Trophoblast cell (in vitro differentiated cells and primary cell): ENCODE data around the gene DCLK2.
A peak's percentile ranks its signal among the peaks of the same experiment; 100 is the strongest.

Experiments used
- DNase-seq, 2 donors: peaks; one replicate each; pipeline ENCODE4 v3.0.0-alpha.2; 2016
- H2AFZ ChIP-seq: 2 replicates; pipeline ENCODE4 v1.6.1; 2013; ENCODE audit warnings: low read length, moderate library complexity, mild to moderate bottlenecking; ENCODE audit not compliant: insufficient read depth, poor library complexity
- H2AK5ac ChIP-seq: 2 replicates; pipeline ENCODE4 v1.6.1; 2013; ENCODE audit warnings: mild to moderate bottlenecking, low read length
- H2BK120ac ChIP-seq: 2 replicates; pipeline ENCODE4 v1.6.1; 2013; ENCODE audit warnings: low read length, mild to moderate bottlenecking, moderate library complexity; ENCODE audit not compliant: insufficient read depth, poor library complexity
- H2BK12ac ChIP-seq: 2 replicates; pipeline ENCODE4 v1.6.1; 2013; ENCODE audit warnings: mild to moderate bottlenecking, low read length, moderate library complexity
- H2BK5ac ChIP-seq: 2 replicates; pipeline ENCODE4 v1.6.1; 2013; ENCODE audit warnings: low read length, low read depth, moderate library complexity, mild to moderate bottlenecking; ENCODE audit not compliant: poor library complexity
- H3K14ac ChIP-seq: 2 replicates; pipeline ENCODE4 v1.6.1; 2013; ENCODE audit warnings: mild to moderate bottlenecking, low read length
- H3K18ac ChIP-seq: 2 replicates; pipeline ENCODE4 v1.6.1; 2013; ENCODE audit warnings: mild to moderate bottlenecking, low read length
- H3K23ac ChIP-seq: 2 replicates; pipeline ENCODE4 v1.6.1; 2013; ENCODE audit warnings: low read length
- H3K27ac ChIP-seq: 2 replicates; pipeline ENCODE4 v1.5.1; 2013; ENCODE audit warnings: low read depth, mild to moderate bottlenecking, inconsistent platforms, low read length, moderate library complexity
- H3K27me3 ChIP-seq: 2 replicates; pipeline ENCODE4 v1.6.1; 2013; ENCODE audit warnings: inconsistent platforms, mild to moderate bottlenecking, low read length, moderate library complexity; ENCODE audit not compliant: insufficient read depth
- H3K36me3 ChIP-seq, 2 experiments: 1 replicate in 1 of 2; 2 replicates in 1 of 2; pipeline ENCODE4 v1.6.1; 2013; ENCODE audit warnings: low read length in 2 of 2, mild to moderate bottlenecking in 2 of 2, moderate library complexity in 1 of 2; ENCODE audit not compliant: insufficient read depth in 2 of 2, control insufficient read depth in 1 of 2
- H3K4ac ChIP-seq: 2 replicates; pipeline ENCODE4 v1.6.1; 2013; ENCODE audit warnings: low read depth, mild to moderate bottlenecking, low read length, moderate library complexity
- H3K4me1 ChIP-seq, 2 experiments: 1 replicate in 1 of 2; 2 replicates in 1 of 2; pipeline ENCODE4 v1.6.1; 2013; ENCODE audit warnings: low read length in 2 of 2, mild to moderate bottlenecking in 2 of 2, moderate library complexity in 1 of 2; ENCODE audit not compliant: insufficient read depth in 2 of 2, control insufficient read depth in 1 of 2
- H3K4me2 ChIP-seq: 2 replicates; pipeline ENCODE4 v1.6.1; 2013; ENCODE audit warnings: inconsistent platforms, mild to moderate bottlenecking, low read length, moderate library complexity
- H3K4me3 ChIP-seq: 2 replicates; pipeline ENCODE4 v1.5.1; 2013; ENCODE audit warnings: mild to moderate bottlenecking, low read depth, low read length, inconsistent platforms
- H3K79me1 ChIP-seq: one replicate; pipeline ENCODE4 v1.6.1; 2013; ENCODE audit warnings: low read length
- H3K79me2 ChIP-seq: 2 replicates; pipeline ENCODE4 v1.6.1; 2013; ENCODE audit warnings: low read length, mild to moderate bottlenecking; ENCODE audit not compliant: control insufficient read depth, insufficient read depth, poor library complexity
- H3K9ac ChIP-seq: 2 replicates; pipeline ENCODE4 v1.6.1; 2013; ENCODE audit warnings: mild to moderate bottlenecking, low read length
- H3K9me3 ChIP-seq: 2 replicates; pipeline ENCODE4 v1.6.1; 2013; ENCODE audit warnings: low read depth, mild to moderate bottlenecking, control low read depth, inconsistent platforms, low read length; ENCODE audit not compliant: insufficient read depth
- H4K12ac ChIP-seq: 2 replicates; pipeline ENCODE4 v1.6.1; 2013; ENCODE audit warnings: low read depth, mild to moderate bottlenecking, low read length, moderate library complexity
- H4K8ac ChIP-seq: 2 replicates; pipeline ENCODE4 v1.6.1; 2013; ENCODE audit warnings: low read depth, mild to moderate bottlenecking, low read length, moderate library complexity
- H4K91ac ChIP-seq: one replicate; pipeline ENCODE4 v1.6.1; 2013; ENCODE audit warnings: low read depth, mild to moderate bottlenecking, low read length, moderate library complexity
- WGBS: extraction: QIAGEN DNeasy Blood & Tissue Kit; methylation state at CpG from one replicate; pipeline ENCODE4 v1.1.7; 2013; ENCODE audit warnings: missing lambda C conversion rate; ENCODE audit not compliant: insufficient read length, insufficient coverage; ENCODE audit errors: extremely low coverage; 5-methylcytosine and 5-hydroxymethylcytosine counted together

The DCLK2 gene

DNA sequence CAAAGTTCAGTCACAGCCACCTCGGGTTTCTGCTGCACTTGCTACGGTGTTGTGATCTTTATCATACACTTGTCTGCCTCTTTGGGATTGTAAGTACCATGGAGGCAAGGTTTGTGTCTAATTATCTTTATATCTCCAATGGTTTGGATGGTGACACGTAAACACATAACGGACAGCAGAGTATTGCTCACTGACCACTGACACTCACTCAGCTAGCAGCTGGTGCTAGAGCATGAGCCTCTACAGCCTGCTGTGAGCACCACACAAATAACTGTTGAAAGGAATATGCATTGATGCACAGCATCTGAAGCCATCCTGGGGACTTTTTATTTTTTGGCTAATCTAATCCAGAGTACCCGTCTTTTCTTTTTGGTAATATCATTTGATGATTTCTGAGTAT is 156.0 kb downstream of the DCLK2 start:
- no peak overlapping the region for H4K8ac ChIP-seq
- H3K18ac ChIP-seq: no peak overlapping the region
- H2BK120ac ChIP-seq: no peak overlapping the region
- no peak overlapping the region for H4K91ac ChIP-seq
- no peak for DNase-seq
- no peak overlapping the region for H2AFZ ChIP-seq
- H4K12ac ChIP-seq: no peak overlapping the region
- no peak overlapping the region for H2BK5ac ChIP-seq
- H3K4me1 ChIP-seq: no peaks in the 10 kb centered on the region
- H3K14ac ChIP-seq: no peak overlapping the region
- no peaks in the 10 kb centered on the region for H3K27me3 ChIP-seq
- no peak overlapping the region for H3K23ac ChIP-seq
- H3K9ac ChIP-seq: no peak overlapping the region
- no peak overlapping the region for H2AK5ac ChIP-seq
- no peak overlapping the region for H3K4me2 ChIP-seq
- H3K36me3 ChIP-seq: no peaks in the 10 kb centered on the region
- no peak overlapping the region for H3K27ac ChIP-seq
- no peak overlapping the region for H3K4ac ChIP-seq
- no peaks in the 10 kb centered on the region for H3K9me3 ChIP-seq
- no peak overlapping the region for H3K4me3 ChIP-seq
- no peak overlapping the region for H2BK12ac ChIP-seq
- H3K79me2 ChIP-seq: no peaks in the 10 kb centered on the region
- WGBS: no CpG with 5 or more reads among the region's 5 CpGs
- no peaks in the 10 kb centered on the region for H3K79me1 ChIP-seq

GRCh38 chr4:150235317-150235716 is 157.1 kb downstream of the DCLK2 start:
- Histone ChIP-seq H3K9ac (no peak overlapping the region), H3K4me3 (no peak overlapping the region), H3K79me2 (no peaks in the 10 kb centered on the region), H2BK5ac (no peak overlapping the region), H3K79me1 (no peaks in the 10 kb centered on the region), H3K9me3 (no peaks in the 10 kb centered on the region), H3K27me3 (no peaks in the 10 kb centered on the region), H4K8ac (no peak overlapping the region), H2BK120ac (no peak overlapping the region), H3K4me2 (no peak overlapping the region), H2AFZ (no peak overlapping the region), H3K4me1 (no peaks in the 10 kb centered on the region), H3K23ac (no peak overlapping the region), H3K14ac (no peak overlapping the region), H2AK5ac (no peak overlapping the region), H4K91ac (no peak overlapping the region), H3K27ac (no peak overlapping the region), H3K18ac (no peak overlapping the region), H3K36me3 (no peaks in the 10 kb centered on the region), H2BK12ac (no peak overlapping the region), H4K12ac (no peak overlapping the region), H3K4ac (no peak overlapping the region)
- WGBS: no CpG with 5 or more reads among the region's 5 CpGs
- DNase-seq: no peak

- H3K4me3 ChIP-seq: no peak overlapping the region
- H2BK5ac ChIP-seq: no peak overlapping the region
- H2AK5ac ChIP-seq: no peak overlapping the region
- H3K18ac ChIP-seq: no peak overlapping the region
- no peak overlapping the region for H2AFZ ChIP-seq
- H4K12ac ChIP-seq: no peak overlapping the region
- peak overlapping the region; percentile 43 for H4K8ac ChIP-seq
- no peaks in the 10 kb centered on the region for H3K36me3 ChIP-seq
- no peaks in the 10 kb centered on the region for H3K4me1 ChIP-seq
- no peak overlapping the region for H3K4me2 ChIP-seq
- no peak overlapping the region for H3K9ac ChIP-seq
- peak overlapping the region; percentile 48 for H3K14ac ChIP-seq
- H2BK12ac ChIP-seq: no peak overlapping the region
- no peak overlapping the region for H3K27ac ChIP-seq
- no peaks in the 10 kb centered on the region for H3K9me3 ChIP-seq
- no peak for DNase-seq
- H4K91ac ChIP-seq: no peak overlapping the region
- no peaks in the 10 kb centered on the region for H3K79me1 ChIP-seq
- no peaks in the 10 kb centered on the region for H3K79me2 ChIP-seq
- no peak overlapping the region for H3K4ac ChIP-seq
- WGBS: no CpG with 5 or more reads among the region's 6 CpGs
- H3K23ac ChIP-seq: no peak overlapping the region
- H2BK120ac ChIP-seq: no peak overlapping the region
- no peaks in the 10 kb centered on the region for H3K27me3 ChIP-seq
Measured at GRCh38 chr4:150235808-150236271, 157.6 kb downstream of the DCLK2 start.

DNA sequence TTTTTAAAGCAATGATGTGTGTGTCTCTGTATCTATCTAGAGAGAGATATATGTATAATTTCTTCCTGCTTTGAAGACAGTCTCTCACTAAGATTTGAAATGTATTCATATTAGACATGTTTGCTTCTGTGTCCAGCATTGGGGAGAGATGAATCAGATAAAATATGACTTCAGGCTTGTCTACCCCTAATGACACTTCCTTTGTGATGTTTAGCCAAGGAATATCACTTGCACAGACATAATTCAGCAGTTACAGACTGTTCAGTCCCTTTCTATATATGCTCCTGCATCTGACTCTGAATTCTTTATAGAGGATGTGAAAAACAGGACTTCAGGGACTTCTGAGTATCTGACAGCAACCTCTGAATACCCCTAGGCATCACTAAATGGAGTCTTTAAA is 158.4 kb downstream of the DCLK2 start:
- Histone ChIP-seq H4K8ac (no peak overlapping the region), H3K23ac (no peak overlapping the region), H4K12ac (no peak overlapping the region), H2BK120ac (no peak overlapping the region), H3K4me3 (no peak overlapping the region), H3K27ac (no peak overlapping the region), H2BK12ac (no peak overlapping the region), H3K4ac (no peak overlapping the region), H3K4me2 (no peak overlapping the region), H3K27me3 (no peaks in the 10 kb centered on the region), H3K4me1 (no peaks in the 10 kb centered on the region), H3K36me3 (no peaks in the 10 kb centered on the region), H3K79me2 (no peaks in the 10 kb centered on the region), H2AFZ (no peak overlapping the region), H3K14ac (no peak overlapping the region), H3K9me3 (no peaks in the 10 kb centered on the region), H4K91ac (no peak overlapping the region), H3K9ac (no peak overlapping the region), H3K79me1 (peaks cover 2% of the 10 kb centered on the region), H2BK5ac (no peak overlapping the region), H2AK5ac (no peak overlapping the region), H3K18ac (no peak overlapping the region)
- DNase-seq: no peak
